A673 (cell line): Measurements from ENCODE around the gene ETFA.

Experiments used
- EZH2 ChIP-seq: fragments of 200-600 bp; sonication (generic); IDR thresholded peaks from 2 replicates; pipeline ENCODE4 v1.6.1; 2017; ENCODE audit warnings: borderline replicate concordance, low read depth, mild to moderate bottlenecking, mixed read lengths, antibody characterized with exemption, low read length; ENCODE audit not compliant: poor library complexity, severe bottlenecking
- TF ChIP-seq, protein P1 (sequence below): fragments of 300-800, 200-600 bp; sonication (generic); conservative IDR thresholded peaks from 2 replicates; pipeline ENCODE4 v1.5.1; 2017; ENCODE audit warnings: low read depth, mild to moderate bottlenecking, antibody characterized with exemption, low read length, moderate library complexity, mixed read lengths

GRCh38 chr15:76359152-76359551, 47.9 kb upstream of the ETFA start:
- TF ChIP-seq, protein P1, sequence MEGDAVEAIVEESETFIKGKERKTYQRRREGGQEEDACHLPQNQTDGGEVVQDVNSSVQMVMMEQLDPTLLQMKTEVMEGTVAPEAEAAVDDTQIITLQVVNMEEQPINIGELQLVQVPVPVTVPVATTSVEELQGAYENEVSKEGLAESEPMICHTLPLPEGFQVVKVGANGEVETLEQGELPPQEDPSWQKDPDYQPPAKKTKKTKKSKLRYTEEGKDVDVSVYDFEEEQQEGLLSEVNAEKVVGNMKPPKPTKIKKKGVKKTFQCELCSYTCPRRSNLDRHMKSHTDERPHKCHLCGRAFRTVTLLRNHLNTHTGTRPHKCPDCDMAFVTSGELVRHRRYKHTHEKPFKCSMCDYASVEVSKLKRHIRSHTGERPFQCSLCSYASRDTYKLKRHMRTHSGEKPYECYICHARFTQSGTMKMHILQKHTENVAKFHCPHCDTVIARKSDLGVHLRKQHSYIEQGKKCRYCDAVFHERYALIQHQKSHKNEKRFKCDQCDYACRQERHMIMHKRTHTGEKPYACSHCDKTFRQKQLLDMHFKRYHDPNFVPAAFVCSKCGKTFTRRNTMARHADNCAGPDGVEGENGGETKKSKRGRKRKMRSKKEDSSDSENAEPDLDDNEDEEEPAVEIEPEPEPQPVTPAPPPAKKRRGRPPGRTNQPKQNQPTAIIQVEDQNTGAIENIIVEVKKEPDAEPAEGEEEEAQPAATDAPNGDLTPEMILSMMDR, result no peak
- no peak for TF ChIP-seq EZH2
